ENCODE results near the gene DNMT3A.
"Not testable (repeated sequence)": the region's sequence is repeated elsewhere in the genome, so short reads cannot be mapped to it uniquely, and the experiment has no call there.

DNMT3A gene

DNA sequence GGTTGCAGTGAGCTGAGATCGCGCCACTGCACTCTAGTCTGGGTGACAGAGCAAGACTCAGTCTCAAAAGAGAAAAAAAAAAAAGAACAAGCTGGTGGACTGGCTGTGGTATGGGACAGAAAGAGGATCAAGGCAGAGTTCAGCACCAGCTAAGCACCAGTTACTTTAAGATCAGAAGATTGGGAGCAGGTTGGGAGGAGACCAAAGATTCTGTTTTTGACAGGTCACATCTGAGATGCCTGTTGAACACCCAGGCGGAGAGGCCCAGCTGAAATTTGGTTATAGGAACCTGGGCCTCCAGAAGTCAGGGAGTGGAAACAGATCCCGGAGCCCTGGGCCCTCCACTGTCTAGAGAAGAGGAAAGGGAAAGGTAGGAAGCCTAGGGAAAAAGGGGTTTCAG lies 120.1 kb downstream of the DNMT3A start:
- DNase-seq (no peak), ATAC-seq (no peak)
- Mint-ChIP-seq H3K27ac (no peak overlapping the region), H3K4me1 (peaks cover 10% of the 10 kb centered on the region), H3K36me3 (ENCODE audit: low read depth) (no peaks in the 10 kb centered on the region), H3K9me3 (no peaks in the 10 kb centered on the region), H3K4me3 (no peak overlapping the region), H3K27me3 (no peaks in the 10 kb centered on the region)

DNA sequence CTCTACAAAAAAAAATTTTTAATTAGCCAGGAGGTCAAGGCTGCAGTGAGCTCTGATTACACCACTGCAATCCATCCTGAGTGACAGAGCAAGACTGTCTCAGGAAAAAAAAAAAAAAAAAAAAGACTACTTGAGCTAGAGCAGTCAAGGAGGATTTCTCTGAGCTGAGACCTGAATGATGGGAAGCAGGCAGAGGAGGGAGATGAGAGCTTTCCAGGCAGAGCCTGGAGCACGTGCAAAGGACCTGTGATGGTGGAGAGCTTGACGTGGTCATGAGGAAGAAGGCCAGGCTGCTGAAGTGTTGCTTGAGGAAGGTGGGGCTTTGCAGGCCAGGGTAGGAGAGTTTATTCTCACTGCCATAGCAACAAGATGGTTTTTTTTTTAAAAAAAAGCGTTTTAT lies 121.4 kb downstream of the DNMT3A start:
- no peak overlapping the region for H3K27ac Mint-ChIP-seq
- no peak overlapping the region for H3K4me3 Mint-ChIP-seq
- ATAC-seq (no peak), DNase-seq (no peak)
- no peaks in the 10 kb centered on the region for H3K36me3 Mint-ChIP-seq (ENCODE audit: low read depth)
- peaks cover 8% of the 10 kb centered on the region for H3K4me1 Mint-ChIP-seq
- H3K9me3 Mint-ChIP-seq: no peaks in the 10 kb centered on the region
- no peaks in the 10 kb centered on the region for H3K27me3 Mint-ChIP-seq

GRCh38 chr2:25219621-25220020 lies 122.1 kb downstream of the DNMT3A start:
- Mint-ChIP-seq H3K4me1 (peaks cover 9% of the 10 kb centered on the region), H3K27ac (no peak overlapping the region)

DNA sequence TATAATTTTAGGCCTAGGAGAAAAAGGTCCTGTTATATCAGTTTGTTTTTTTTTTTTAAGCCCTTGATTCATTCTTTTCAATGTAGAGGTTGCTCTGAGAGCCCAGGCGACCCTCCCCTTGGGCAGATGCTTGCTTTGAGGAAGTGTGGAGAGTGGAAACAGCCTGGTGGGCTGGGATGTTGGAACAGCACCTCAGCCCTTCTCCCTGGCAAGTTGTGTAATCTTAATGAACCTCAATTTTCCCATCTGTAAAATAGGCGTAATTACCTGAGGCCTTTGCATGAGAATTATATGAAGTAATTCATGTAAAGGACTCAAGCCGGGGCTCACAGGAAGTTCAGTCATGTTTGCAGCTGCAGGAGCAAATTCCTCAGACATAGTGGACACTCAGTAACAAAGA lies 123.6 kb downstream of the DNMT3A start:
- Mint-ChIP-seq H3K9me3 (no peaks in the 10 kb centered on the region), H3K36me3 (ENCODE audit: low read depth) (no peaks in the 10 kb centered on the region), H3K4me1 (peaks cover 9% of the 10 kb centered on the region), H3K27ac (no peak overlapping the region), H3K27me3 (no peaks in the 10 kb centered on the region), H3K4me3 (no peak overlapping the region)
- ATAC-seq (no peak), DNase-seq (no peak)

More at GRCh38 chr2:25219621-25220020, 122.1 kb downstream of the DNMT3A start:
- ATAC-seq: no peak
- Mint-ChIP-seq H3K9me3 (no peaks in the 10 kb centered on the region), H3K36me3 (ENCODE audit: low read depth) (no peaks in the 10 kb centered on the region), H3K27me3 (no peaks in the 10 kb centered on the region), H3K4me3 (no peak overlapping the region)
- DNase-seq: no peak

DNA sequence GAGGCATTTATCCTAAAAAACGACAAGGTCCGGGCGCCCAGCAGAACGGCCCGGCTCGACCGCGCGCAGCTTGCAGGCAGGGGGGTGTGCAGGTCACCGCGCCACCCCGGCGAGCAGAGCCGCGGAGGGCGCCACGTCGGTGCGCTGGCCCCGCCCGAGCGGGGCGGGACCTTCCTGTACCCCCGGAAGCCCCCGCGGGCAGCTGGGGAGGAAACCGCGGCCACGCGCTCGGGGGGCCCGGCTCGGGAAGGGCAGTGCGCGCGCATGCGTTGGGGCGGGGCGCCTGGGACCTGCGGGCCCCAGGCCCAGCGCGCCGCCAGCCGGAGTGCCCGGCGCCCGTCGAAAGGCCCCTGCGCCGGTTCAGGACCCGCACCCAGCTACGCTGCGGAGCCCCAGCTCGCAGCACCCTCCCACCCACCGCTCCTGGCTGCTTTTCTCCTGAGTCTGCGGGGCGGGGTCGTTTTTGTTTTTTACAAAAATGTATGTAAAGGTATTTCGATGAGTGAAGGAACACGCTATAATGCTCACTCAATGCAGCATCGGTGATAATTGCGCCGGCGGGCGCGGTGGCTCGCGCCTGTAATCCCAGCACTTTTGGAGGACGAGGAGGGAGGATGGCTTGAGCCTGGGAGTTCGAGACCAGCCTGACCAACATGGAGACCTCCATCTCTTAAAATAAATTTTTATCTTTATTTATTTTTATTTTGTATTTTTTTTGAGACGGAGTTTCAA lies 125.6 kb downstream of the DNMT3A start:
- ATAC-seq: peak; percentile 94
- Mint-ChIP-seq H3K9me3 (no peaks in the 10 kb centered on the region), H3K27me3 (no peaks in the 10 kb centered on the region), H3K27ac (peak overlapping the region; percentile 85), H3K36me3 (ENCODE audit: low read depth) (no peaks in the 10 kb centered on the region), H3K4me1 (peaks cover 15% of the 10 kb centered on the region), H3K4me3 (peak overlapping the region; percentile 76)
- peak; percentile 94 for DNase-seq

DNA sequence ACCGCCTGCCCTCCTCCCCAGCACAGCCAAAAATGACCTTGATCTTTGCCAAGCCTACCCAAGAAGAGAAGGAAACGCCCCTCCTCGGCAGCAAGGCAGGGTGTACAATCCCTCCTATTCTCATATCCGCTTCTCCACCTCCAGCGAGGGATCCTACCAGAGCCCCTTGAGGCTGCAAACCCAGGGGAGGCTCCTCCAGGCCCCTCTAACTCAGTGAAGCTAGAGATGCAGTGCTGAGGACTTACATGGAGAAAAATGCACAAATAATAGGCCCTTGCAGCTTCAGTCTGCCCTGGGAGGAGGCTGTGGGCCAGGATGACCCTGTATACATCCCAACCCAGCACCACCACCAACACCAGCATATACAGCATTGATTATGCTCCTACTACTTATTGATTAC lies 126.5 kb downstream of the DNMT3A start:
- ATAC-seq (no peak), DNase-seq (no peak)
- peak overlapping the region; percentile 85 for H3K27ac Mint-ChIP-seq
- H3K27me3 Mint-ChIP-seq: no peaks in the 10 kb centered on the region
- no peaks in the 10 kb centered on the region for H3K36me3 Mint-ChIP-seq (ENCODE audit: low read depth)
- H3K4me3 Mint-ChIP-seq: peak overlapping the region; percentile 76
- H3K9me3 Mint-ChIP-seq: no peaks in the 10 kb centered on the region
- peaks cover 23% of the 10 kb centered on the region for H3K4me1 Mint-ChIP-seq

GRCh38 chr2:25213229-25213628 lies 128.5 kb downstream of the DNMT3A start:
- Mint-ChIP-seq H3K27ac (no peak overlapping the region), H3K36me3 (ENCODE audit: low read depth) (no peaks in the 10 kb centered on the region), H3K4me1 (peaks cover 39% of the 10 kb centered on the region), H3K27me3 (no peaks in the 10 kb centered on the region), H3K9me3 (no peaks in the 10 kb centered on the region), H3K4me3 (no peak overlapping the region)
- no peak for DNase-seq
- no peak for ATAC-seq

DNA sequence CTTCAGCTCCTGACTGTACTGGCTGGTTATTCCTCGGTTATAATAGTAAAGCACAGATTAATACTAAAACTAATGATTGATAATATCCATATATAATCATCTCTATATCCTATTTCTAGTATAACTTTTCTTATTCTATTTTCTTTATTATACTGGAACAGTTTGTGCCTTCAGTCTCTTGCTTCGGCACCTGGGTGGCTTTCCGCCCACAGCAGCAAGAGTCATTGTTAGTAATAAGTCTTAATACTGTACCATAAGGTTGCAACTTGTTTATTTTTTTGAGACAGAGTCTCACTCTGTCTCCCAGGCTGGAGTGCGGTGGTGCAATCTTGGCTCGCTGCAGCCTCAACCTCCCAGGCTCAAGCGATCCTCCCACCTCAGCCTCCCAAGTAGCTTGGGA lies 130.8 kb downstream of the DNMT3A start:
- not testable (repeated sequence) for H3K36me3 Mint-ChIP-seq (ENCODE audit: low read depth); ATAC-seq; H3K27me3 Mint-ChIP-seq; DNase-seq; H3K9me3 Mint-ChIP-seq; H3K4me3 Mint-ChIP-seq
- Mint-ChIP-seq H3K4me1 (peaks cover 55% of the 10 kb centered on the region), H3K27ac (peak overlapping the region; percentile 31)

DNA sequence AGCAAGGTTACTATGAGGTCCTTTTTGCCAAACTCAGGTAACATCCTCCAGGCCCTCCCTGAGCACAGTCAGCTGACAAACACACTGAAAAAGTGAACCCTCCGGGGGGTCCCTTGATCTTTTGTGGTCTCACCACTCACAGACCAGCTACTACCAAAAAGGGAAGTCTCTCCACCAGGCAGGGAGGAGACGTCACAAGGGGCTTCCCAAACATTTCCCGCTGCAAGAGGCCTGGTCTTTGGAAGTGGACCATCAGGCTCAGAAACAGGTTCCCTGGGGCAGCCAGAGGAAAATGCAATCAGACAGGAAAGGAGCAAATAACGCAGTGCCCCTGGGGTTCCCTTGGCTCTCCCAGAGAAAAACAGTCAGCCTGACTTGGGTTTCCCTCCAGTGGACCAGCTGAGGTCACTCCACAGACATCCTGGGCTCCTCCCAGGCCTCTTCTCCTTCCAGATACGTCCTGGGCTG lies 134.6 kb downstream of the DNMT3A start:
- no peaks in the 10 kb centered on the region for H3K27me3 Mint-ChIP-seq
- ATAC-seq (peak; percentile 10), DNase-seq (peak; percentile 35)
- H3K36me3 Mint-ChIP-seq (ENCODE audit: low read depth): no peaks in the 10 kb centered on the region
- H3K9me3 Mint-ChIP-seq: no peaks in the 10 kb centered on the region
- peaks cover 64% of the 10 kb centered on the region for H3K4me1 Mint-ChIP-seq
- H3K4me3 Mint-ChIP-seq: no peak overlapping the region
- H3K27ac Mint-ChIP-seq: no peak overlapping the region

- ATAC-seq: peak; percentile 74
- DNase-seq: no peak
These were observed 137.4 kb downstream of the DNMT3A start for GRCh38 chr2:25204190-25204838.

DNA sequence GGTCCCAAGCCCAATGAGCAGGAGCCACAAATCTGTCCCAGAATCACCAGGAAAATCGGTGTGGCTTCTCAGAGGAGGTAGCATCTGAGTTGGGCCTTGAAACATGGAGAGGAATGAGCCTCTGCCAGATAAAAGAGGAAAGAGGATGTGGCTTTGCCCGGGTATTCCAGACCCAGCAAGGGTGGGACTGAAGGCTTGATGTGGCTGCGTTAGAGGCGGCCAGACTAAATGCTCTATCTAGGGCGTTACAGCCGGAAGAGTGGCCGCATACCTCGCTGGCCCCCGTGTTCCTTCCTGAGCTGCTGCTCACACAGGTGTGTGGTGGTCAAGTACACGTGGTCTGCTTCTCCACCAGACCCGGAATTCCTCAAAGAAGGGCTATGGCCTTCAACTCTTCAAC lies 139.4 kb downstream of the DNMT3A start:
- DNase-seq: no peak
- H3K9me3 Mint-ChIP-seq: no peaks in the 10 kb centered on the region
- no peaks in the 10 kb centered on the region for H3K27me3 Mint-ChIP-seq
- H3K4me3 Mint-ChIP-seq: no peak overlapping the region
- no peak for ATAC-seq
- peaks cover 26% of the 10 kb centered on the region for H3K4me1 Mint-ChIP-seq
- no peaks in the 10 kb centered on the region for H3K36me3 Mint-ChIP-seq (ENCODE audit: low read depth)
- no peak overlapping the region for H3K27ac Mint-ChIP-seq

More at GRCh38 chr2:25204190-25204838, 137.4 kb downstream of the DNMT3A start:
- peaks cover 41% of the 10 kb centered on the region for H3K4me1 Mint-ChIP-seq
- no peak overlapping the region for H3K27ac Mint-ChIP-seq
- H3K4me3 Mint-ChIP-seq: no peak overlapping the region
- no peaks in the 10 kb centered on the region for H3K27me3 Mint-ChIP-seq
- H3K9me3 Mint-ChIP-seq: no peaks in the 10 kb centered on the region
- H3K36me3 Mint-ChIP-seq (ENCODE audit: low read depth): no peaks in the 10 kb centered on the region

DNA sequence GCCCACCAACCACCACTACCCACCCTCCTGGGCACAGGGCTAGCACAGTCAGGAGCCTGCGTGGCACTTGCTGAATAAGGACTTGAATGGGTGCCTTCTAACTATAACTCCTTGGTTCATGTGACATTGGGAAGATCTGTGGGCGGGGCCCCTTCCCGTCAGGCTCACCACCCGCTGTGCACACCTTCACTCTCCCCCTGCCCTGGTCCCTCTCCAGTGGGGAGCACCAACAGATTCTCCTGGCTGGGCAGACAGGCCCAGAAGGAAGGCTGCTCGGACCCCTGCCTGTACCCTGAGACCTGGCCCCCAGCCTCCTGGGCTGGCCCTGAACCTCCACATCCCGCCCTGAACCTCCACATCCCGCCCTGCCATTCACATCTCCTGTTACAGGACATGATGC lies 139.9 kb downstream of the DNMT3A start:
- H3K36me3 Mint-ChIP-seq (ENCODE audit: low read depth): no peaks in the 10 kb centered on the region

GRCh38 chr2:25201265-25201664 lies 140.5 kb downstream of the DNMT3A start:
- Mint-ChIP-seq H3K36me3 (ENCODE audit: low read depth) (no peaks in the 10 kb centered on the region), H3K27me3 (no peaks in the 10 kb centered on the region), H3K9me3 (no peaks in the 10 kb centered on the region), H3K4me3 (no peak overlapping the region), H3K27ac (no peak overlapping the region), H3K4me1 (peaks cover 17% of the 10 kb centered on the region)
- DNase-seq (no peak), ATAC-seq (no peak)

More for the DNA sequence above, 139.9 kb downstream of the DNMT3A start:
- DNase-seq: no peak
- H3K9me3 Mint-ChIP-seq: no peaks in the 10 kb centered on the region
- peaks cover 21% of the 10 kb centered on the region for H3K4me1 Mint-ChIP-seq
- ATAC-seq: no peak
- no peak overlapping the region for H3K4me3 Mint-ChIP-seq
- no peak overlapping the region for H3K27ac Mint-ChIP-seq
- H3K27me3 Mint-ChIP-seq: no peaks in the 10 kb centered on the region

GRCh38 chr2:25198576-25198975 lies 143.1 kb downstream of the DNMT3A start:
- H3K27ac Mint-ChIP-seq: no peak overlapping the region
- no peak overlapping the region for H3K4me3 Mint-ChIP-seq

GRCh38 chr2:25198209-25198525 lies 143.6 kb downstream of the DNMT3A start:
- Mint-ChIP-seq H3K9me3 (no peaks in the 10 kb centered on the region), H3K27ac (no peak overlapping the region), H3K4me3 (no peak overlapping the region), H3K27me3 (no peaks in the 10 kb centered on the region), H3K36me3 (ENCODE audit: low read depth) (no peaks in the 10 kb centered on the region), H3K4me1 (peaks cover 8% of the 10 kb centered on the region)
- no peak for DNase-seq
- no peak for ATAC-seq

More at GRCh38 chr2:25198576-25198975, 143.1 kb downstream of the DNMT3A start:
- no peaks in the 10 kb centered on the region for H3K9me3 Mint-ChIP-seq
- ATAC-seq: no peak
- H3K4me1 Mint-ChIP-seq: peaks cover 10% of the 10 kb centered on the region
- H3K27me3 Mint-ChIP-seq: no peaks in the 10 kb centered on the region
- H3K36me3 Mint-ChIP-seq (ENCODE audit: low read depth): no peaks in the 10 kb centered on the region
- no peak for DNase-seq
